UCSD-AML1 (cell line): ENCODE data around the gene MAEL.

Experiments used
- DNase-seq: peaks from one replicate; lab custom pipeline; 2025; ENCODE audit not compliant: unreplicated experiment; lab: John Stamatoyannopoulos, UW

The MAEL gene

DNA sequence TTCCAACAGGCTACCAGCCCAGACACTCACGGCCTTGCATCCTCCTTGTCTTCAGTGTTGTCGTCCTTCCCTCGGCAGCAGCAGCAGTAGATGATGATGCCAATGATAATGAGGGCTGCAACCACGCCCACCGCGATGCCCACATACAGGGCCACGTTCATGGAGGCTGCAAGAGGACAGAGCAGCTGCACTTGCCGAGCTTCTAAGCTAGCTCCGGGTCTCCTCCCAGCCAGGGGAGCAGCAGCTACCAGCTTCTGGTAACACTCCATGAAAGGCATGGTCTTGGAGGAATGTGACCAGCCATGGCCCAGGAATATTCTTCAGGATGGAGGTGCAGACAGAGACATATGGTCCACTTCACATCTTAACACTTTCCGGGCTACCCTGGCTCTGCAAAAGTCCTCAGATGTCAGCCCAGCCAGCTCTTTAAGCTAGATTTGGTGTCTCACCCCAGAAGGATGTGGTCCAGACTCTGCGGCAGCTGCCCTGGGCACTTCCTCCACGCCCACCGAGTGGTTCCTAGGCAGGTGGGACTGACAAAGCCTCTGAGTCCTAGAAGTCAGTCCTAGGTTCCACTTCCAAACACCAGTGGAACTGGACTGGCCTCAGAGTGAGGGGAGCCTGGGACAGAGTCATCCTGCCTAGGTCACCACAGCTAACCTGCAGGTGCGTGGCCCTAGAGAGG, 66.0 kb downstream of the MAEL start:
- no peak for DNase-seq

DNA sequence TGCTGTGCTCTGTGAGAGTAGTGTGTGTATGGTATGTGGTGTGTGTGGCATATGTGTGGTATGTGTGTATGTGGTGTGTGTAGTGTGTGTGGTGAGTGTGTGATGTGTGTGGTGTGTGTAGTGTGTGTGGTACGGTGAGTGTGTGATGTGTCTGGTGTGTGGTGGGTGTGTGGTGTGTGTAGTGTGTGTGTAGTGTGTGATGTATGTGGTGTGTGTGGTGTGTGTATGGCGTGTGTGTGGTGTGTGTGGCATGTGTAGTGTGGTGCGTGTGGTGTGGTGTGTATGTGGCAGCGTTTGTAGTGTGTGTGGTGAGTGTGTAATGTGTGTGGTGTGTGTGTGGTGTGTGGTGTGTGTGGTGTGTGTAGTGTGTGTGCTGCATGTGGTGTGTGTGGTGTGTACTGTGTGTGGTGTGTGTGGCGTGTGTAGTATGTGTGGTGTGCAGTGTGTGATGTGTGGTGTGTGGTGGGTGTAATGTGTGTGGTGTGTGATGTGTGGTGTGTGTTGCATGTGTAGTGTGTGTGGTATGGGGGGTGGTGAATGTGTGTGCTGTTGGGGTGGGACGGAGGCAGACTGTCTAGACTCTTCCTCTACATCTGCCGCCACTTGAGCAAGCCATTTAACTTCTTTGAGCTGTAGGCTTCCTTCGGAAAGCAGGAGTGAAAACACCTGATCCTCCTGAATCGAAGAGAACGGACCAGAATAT, 67.6 kb downstream of the MAEL start:
- no peak for DNase-seq

DNA sequence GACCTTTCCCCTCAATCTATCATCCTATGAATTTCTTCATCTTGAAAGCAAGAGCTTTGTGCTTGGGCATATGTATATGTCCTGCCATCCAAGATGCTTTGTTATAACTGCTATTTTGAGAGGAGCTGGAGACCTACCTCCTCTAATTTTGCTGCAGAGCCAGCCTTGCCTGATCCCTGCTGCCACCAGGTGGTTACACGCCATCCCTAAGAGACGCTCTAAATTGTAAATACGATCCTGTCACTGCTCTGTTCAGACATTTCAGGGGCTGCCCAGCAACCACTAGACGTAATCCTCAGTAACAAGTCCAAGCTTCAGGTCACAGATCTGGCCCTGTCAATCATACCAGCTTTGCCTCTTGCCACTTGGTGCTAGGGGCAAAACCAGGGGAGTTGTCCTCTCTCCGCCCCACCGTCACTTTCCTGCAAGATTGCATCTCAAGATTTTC, 68.2 kb downstream of the MAEL start:
- peak; percentile 32 for DNase-seq

DNA sequence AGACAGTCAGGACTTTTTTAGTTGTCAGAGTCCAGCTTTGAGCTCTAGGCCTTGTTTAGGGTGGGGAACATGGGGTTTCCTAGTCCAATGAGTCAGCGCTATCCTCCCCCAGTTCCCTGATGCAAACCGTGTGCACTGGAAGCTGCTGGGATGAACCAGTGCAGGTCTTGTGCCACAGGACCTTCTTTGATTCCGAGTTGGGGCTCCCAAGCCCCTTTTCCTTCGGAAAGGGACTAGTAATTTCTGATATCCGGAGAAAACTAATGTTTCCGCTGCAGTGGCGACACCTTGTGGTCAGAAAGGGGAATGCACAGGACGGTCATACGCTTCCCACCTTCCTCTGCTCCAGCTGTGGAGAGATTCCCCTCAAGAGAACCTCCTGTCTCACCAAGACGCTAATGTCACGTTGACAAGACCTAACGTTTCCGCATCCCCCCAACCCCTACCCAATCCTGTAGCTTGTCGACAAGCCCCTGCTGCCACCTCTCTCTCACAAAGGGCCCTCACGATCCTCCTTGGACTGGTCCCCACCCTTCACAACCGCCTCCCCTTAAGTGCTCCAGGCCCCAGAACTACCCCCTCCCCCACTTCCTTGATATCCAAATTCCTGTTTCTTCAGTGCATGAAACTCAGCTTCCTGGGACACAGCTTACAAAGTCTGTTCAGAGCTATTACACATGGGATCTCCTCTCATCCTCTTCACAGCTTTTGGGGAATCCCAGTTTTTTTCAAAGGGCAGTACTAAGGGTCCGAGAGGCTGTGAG, 70.1 kb downstream of the MAEL start:
- DNase-seq = peak; percentile 74

DNA sequence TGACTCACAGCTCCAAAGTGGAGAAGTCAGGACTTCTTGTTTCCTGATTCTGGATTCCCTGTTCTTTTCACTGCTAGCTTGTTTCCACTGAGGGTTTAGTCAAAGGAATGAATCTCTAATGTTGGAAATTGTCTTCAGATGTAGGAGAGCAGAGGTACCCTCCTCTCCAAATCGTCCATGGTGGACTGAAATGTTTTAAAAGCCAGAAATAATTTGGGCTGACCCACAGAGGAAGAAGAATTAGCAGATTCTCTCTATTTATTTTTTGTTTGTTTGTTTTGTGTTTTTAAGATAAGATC, 70.7 kb downstream of the MAEL start:
- DNase-seq = no peak

DNA sequence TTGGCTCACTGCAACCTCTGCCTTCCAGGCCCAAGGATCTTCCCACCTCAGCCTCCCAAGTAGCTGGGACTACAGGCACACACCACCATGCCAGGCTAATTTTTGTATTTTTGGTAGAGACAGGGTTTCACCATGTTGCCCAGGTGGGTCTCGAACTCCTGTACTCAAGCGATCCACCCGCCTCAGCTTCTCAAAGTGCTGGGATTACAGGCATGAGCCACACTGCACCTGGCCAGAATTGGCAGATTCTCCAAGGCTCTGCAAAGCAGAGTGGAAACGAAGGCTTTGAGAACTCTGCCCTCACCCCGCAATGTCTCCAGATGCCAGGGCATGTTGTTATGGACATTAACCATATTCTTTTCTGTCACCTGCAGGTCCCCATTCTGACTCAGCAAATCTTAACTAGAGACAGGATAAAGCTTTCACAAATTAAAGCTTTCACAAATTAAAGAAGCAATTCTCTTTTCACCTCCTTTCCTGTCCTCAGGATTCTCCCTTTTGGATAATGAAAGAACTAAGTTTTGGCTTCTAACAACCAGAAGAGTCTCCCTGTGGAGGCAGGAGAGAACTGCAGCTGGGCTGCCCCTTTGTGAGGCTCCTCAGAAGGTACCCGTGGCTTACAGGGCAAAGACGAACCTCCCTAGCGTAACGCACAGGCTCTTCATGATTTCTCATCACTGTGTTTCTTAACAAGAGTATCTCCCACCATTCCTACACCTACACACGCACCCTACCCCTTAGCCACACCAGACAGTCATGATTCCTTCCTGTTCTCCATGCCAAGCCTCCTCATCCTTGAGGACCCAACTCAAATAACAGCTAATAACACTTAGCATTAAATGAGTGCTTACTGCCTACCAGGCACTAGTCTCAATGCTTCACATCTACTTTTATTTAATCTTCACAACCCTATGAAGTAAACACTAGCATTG, 71.3 kb downstream of the MAEL start:
- no peak for DNase-seq

DNA sequence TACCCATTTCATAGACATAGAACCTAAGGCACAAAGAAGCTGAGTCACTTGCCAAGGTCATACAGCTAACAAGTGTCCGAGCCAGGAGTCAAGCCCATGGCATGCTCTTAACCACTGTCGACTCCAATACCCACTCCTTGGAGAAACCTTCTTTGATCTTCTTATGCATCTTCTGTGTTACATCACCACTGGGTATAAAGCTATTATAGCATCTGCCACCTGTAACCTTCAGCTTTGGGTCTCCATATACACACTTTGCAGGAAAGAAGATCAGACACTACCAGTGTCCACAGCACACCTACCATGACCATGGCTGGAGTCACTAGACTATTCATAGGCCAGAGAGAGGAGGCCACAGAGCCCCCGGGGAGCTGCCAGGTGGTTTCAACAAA, 72.0 kb downstream of the MAEL start:
- no peak for DNase-seq

DNA sequence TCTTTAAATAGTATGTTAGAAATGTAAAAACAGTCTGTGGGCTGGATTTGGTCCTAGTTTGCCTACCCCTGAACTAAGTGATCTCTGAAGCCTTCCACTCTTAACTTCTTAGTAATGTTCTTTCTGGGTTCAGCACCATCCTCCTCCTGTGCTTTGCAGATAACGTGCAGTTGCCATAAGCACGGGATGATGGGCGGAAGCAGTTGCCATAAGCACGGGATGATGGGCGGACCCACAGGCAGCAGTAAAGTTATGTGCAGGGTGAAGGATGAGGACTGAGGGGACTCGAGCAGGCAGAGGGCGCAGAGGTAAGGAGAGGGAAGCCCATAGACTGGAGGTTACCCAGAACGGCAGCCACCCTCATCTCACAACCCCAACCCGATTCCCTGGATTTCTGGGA, 75.5 kb downstream of the MAEL start:
- no peak for DNase-seq

DNA sequence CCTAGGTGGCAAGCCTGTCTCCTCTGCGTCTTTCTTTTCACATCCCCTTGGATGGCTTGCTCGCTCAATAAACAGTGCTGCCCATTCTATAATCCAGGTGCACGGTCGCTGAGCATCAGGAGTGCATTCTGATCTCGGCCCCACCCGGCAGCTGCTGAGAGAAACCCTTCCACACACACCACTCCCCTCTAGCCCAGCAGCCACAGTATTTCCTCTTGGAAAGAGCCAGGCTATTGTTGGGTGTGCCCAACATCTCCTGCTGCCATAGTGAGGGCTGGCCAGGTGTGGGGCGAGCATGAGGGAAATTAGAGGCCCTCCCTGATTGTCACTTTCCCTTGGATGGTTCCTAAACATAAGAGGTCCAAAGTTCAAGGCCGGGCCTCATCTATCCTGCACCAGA, 76.4 kb downstream of the MAEL start:
- no peak for DNase-seq

DNA sequence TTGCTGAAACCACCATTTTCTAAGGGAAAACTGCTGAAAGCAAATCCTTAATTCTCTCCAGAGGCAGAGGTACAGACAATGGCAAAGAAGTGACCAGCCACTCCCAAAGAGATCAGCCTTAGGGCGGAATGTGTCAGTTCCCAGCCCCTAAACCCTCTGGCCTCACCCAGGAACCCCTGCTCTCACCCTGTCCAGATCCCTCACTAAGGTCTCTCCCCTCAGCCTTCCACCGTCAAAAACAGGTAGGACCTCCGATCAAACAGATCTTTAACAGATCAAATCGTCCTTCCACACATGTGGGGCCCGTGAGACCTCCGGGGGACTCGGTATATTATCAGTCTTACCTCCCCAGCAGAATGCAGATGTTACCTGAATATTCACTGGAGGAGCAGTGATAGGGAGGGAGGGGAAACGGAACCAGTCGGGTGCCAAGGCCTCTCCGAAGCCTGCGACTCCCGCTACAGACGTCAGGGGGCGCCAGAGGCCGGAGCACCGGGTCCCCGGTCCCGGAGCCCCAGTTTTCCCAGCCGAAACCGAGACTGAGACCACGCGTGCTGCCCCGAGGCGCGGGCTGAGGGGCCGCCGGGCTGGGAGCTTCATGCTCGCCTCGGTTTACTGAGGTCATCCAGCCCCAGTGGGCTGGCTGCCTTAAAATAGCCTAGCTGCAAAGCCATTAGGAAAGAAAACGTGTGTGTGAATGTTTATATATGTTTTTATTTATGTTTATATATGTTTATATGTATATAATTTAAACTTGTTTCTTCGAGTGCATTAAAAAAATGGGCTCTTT, 77.4 kb downstream of the MAEL start:
- DNase-seq = peak; percentile 80

DNA sequence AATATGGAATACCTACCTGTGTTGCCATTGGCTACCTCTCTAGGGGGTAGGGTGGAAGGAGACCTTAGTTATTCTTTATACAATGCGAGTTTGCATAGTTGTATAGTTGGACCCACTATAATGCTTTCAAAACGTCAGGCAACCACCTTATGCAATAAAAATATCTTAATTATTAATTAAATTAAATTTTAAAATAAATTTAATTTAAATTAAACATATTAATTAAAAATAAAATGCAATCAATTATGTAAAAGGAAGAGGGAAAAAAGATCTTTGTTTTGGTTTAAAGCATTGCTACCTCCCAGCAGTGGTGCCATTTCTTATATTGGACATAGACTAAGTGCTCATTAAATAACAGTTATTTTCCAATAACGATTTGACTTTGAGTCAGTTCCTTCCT, 78.8 kb downstream of the MAEL start:
- no peak for DNase-seq

DNA sequence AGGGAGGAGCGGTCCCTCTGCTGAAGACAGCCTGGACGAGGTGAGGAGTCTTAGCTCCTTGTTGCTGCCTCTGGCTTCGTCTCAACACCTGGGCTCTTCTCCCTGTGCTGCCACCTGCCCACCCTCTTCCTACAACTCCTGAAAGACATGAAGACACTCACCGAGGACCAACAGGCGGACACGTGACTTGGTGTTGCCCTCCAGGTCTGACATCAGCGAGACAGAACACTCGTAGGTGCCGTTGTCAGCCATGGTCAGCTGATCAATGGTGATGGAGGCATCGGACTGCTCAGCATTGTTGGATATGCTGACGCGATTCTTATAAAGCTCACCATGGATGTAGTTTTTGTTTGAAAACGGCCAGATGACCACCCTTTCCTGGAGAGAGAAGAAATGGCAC, 79.7 kb downstream of the MAEL start:
- no peak for DNase-seq

DNA sequence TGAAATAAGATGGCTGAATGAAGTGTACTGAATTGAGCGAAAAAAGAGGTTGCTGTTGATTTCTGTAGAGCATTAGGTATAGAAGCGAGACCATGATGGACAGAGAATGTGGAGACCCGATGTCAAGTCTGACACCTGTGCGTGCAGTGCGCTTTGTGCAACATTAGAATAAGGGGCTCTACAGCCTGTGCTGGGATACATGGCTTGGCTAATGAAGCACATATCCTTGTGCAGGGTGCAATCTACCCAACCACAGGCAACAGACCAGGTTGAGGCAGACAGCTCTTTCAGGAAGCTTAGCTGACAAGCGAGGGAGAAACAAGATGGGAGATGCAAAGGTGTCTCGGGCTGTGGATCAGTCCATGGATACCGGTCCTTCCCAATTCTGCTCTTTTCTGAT, 82.2 kb downstream of the MAEL start:
- DNase-seq = no peak
